HepG2 (cell line): Measurements from ENCODE around the gene VTN. TPM values are rescaled to one million over a fixed set of nuclear protein-coding genes. Genes with fewer than 3 reads are reported as not detected.
A peak's percentile ranks its signal among the peaks of the same experiment; 100 is the strongest.

Experiments used
- ATAC-seq: fragments of 200-7000 bp; cut with Tn5 transposase; 3 replicates; pipeline ENCODE4 v1.9.1; 2020; ENCODE audit warnings: mild to moderate bottlenecking, moderate library complexity
- BruUV-seq: library from RNA; stranded (reverse); fragments of 400-500 nt; replicated peaks from 2 replicates; lab custom pipeline; 2021; lab: Mats Ljungman, UMichigan
- CTCF ChIA-PET: fragments of 300-600 bp; formaldehyde crosslinking; extraction: SDS; loops from one replicate; lab custom pipeline; 2021; ENCODE audit warnings: low total read pairs, inconsistent platforms, low intra/inter-chr PET ratio; lab: Yijun Ruan, JAX
- POLR2A ChIA-PET: fragments of 350-600 bp; sonication (Branson Sonifier 250); formaldehyde crosslinking; loops from one replicate; lab custom pipeline; 2020; ENCODE audit warnings: antibody characterized with exemption, inconsistent platforms; lab: Yijun Ruan, JAX
- DNase-seq: peaks from one replicate; pipeline ENCODE4 v3.0.0-alpha.2; 2015; ENCODE audit warnings: low spot score
- FAIRE-seq: peaks from 3 replicates; lab custom pipeline; 2011; peaks lifted over from hg19 to GRCh38; lab: Jason Lieb, UNC
- H2AFZ ChIP-seq: one replicate; pipeline ENCODE4 v1.6.1; 2011; ENCODE audit warnings: low read length, inconsistent platforms
- H3K27ac ChIP-seq: fragments of 300-600 bp; 3 replicates; pipeline ENCODE4 v1.8.0; 2011; ENCODE audit warnings: mixed run types, mild to moderate bottlenecking, mixed read lengths, low read length, inconsistent platforms; ENCODE audit not compliant: insufficient read depth; ENCODE audit errors: extremely low read length
- H3K27me3 ChIP-seq, 2 experiments: fragments of 200-600 bp in 1 of 2; 2 replicates in 1 of 2; 3 replicates in 1 of 2; pipeline versions ENCODE4 v1.6.0 to v1.8.0; 2011; ENCODE audit warnings: low read length in 2 of 2, mild to moderate bottlenecking in 2 of 2, moderate library complexity in 2 of 2, inconsistent platforms in 1 of 2; ENCODE audit not compliant: insufficient read depth in 2 of 2, control insufficient read depth in 1 of 2
- H3K36me3 ChIP-seq, 2 experiments: fragments of 200-600 bp in 1 of 2; replicated peaks in 1 of 2; 2 replicates in 1 of 2; 3 replicates in 1 of 2; pipeline versions ENCODE4 v1.5.1 to v1.8.0; 2011; ENCODE audit warnings: low read length in 2 of 2, inconsistent platforms in 1 of 2; ENCODE audit not compliant: insufficient read depth in 2 of 2, control insufficient read depth in 1 of 2
- H3K4me1 ChIP-seq: 2 replicates; pipeline ENCODE4 v1.5.1; 2012; ENCODE audit warnings: low read length, inconsistent platforms; ENCODE audit not compliant: insufficient read depth
- H3K4me2 ChIP-seq: 2 replicates; pipeline ENCODE4 v1.6.0; 2011; ENCODE audit warnings: low read depth, low read length, inconsistent platforms
- H3K4me3 ChIP-seq, 3 experiments: fragments of 200-600 bp in 1 of 3; sonication (generic), shearing (Covaris generic) in 1 of 3; replicated peaks in 1 of 3; 2 replicates each; pipeline ENCODE4 v1.5.1; 2011 to 2016; ENCODE audit warnings: low read length in 3 of 3, inconsistent platforms in 2 of 3, low read depth in 2 of 3, mild to moderate bottlenecking in 2 of 3, control low read depth in 1 of 3, mixed read lengths in 1 of 3; ENCODE audit not compliant: insufficient read depth in 1 of 3
- H3K79me2 ChIP-seq: one replicate; pipeline ENCODE4 v1.6.1; 2011; ENCODE audit warnings: low read length, inconsistent platforms; ENCODE audit not compliant: insufficient read depth
- H3K9ac ChIP-seq: 2 replicates; pipeline ENCODE4 v1.6.0; 2011; ENCODE audit warnings: mild to moderate bottlenecking, low read depth, low read length, inconsistent platforms; ENCODE audit not compliant: insufficient read depth
- H3K9me3 ChIP-seq: 2 replicates; pipeline ENCODE4 v1.5.1; 2012; ENCODE audit warnings: mild to moderate bottlenecking, low read length
- H4K20me1 ChIP-seq: 2 replicates; pipeline ENCODE4 v1.6.0; 2011; ENCODE audit warnings: inconsistent platforms, mild to moderate bottlenecking, low read length, moderate library complexity; ENCODE audit not compliant: insufficient read depth
- AKAP8 ChIP-seq: sonication (generic); formaldehyde crosslinking; IDR thresholded peaks from 2 replicates; pipeline ENCODE4 v1.5.1; 2020; ENCODE audit warnings: mild to moderate bottlenecking, missing genetic modification reagents
- NFAT5 ChIP-seq: sonication (generic); formaldehyde crosslinking; IDR thresholded peaks from 2 replicates; pipeline ENCODE4 v1.4.0; 2020; ENCODE audit warnings: missing genetic modification reagents
- POLR2A ChIP-seq, 2 experiments: IDR thresholded peaks; 2 replicates each; pipeline ENCODE4 v1.6.1; 2011; ENCODE audit warnings: low read depth in 2 of 2, low read length in 2 of 2, mild to moderate bottlenecking in 1 of 2, moderate library complexity in 1 of 2; ENCODE audit not compliant: insufficient read depth in 1 of 2
- RBFOX2 ChIP-seq: fragments of 200-400 bp; formaldehyde crosslinking; IDR thresholded peaks from 2 replicates; pipeline ENCODE4 v1.6.1; 2017; ENCODE audit warnings: low read depth, mild to moderate bottlenecking, low read length
- RXRA ChIP-seq: sonication (generic); formaldehyde crosslinking; IDR thresholded peaks from 2 replicates; pipeline ENCODE4 v1.5.1; 2020; ENCODE audit warnings: missing genetic modification reagents
- TP53 ChIP-seq: sonication (generic); formaldehyde crosslinking; conservative IDR thresholded peaks from 2 replicates; pipeline ENCODE4 v1.4.0; 2020; ENCODE audit warnings: missing genetic modification reagents
- ZBTB42 ChIP-seq: sonication (generic); formaldehyde crosslinking; IDR thresholded peaks from 2 replicates; pipeline ENCODE4 v1.5.0; 2020; ENCODE audit warnings: mild to moderate bottlenecking, missing genetic modification reagents
- ZNF446 ChIP-seq: sonication (generic); formaldehyde crosslinking; IDR thresholded peaks from 2 replicates; pipeline ENCODE4 v1.5.0; 2020; ENCODE audit warnings: mild to moderate bottlenecking, missing genetic modification reagents
- ZNF562 ChIP-seq: sonication (generic); formaldehyde crosslinking; IDR thresholded peaks from 2 replicates; pipeline ENCODE4 v1.8.0; 2022; ENCODE audit warnings: missing genetic modification reagents, borderline replicate concordance
- ZNF790 ChIP-seq: sonication (generic); formaldehyde crosslinking; IDR thresholded peaks from 2 replicates; pipeline ENCODE4 v1.8.0; 2022; ENCODE audit warnings: missing genetic modification reagents, mild to moderate bottlenecking, borderline replicate concordance
- WGBS: methylation state at CpG from one replicate; pipeline ENCODE4 v1.1.6; 2017; ENCODE audit warnings: low lambda C conversion rate; 5-methylcytosine and 5-hydroxymethylcytosine counted together
- in situ Hi-C: cut with HindIII; loops from 2 replicates; pipeline ENCODE4 v1.10.0; 2017; ENCODE audit warnings: low pct_unique_long_range_greater_than_20kb; ENCODE audit not compliant: extremely low pct_ligation_motif_present
- intact Hi-C: fragments of 100-400 bp; cut with micrococcal nuclease; formaldehyde crosslinking; loops from one replicate; pipeline ENCODE4 v1.10.0; 2022; ENCODE audit not compliant: unreplicated experiment
- polyA plus RNA-seq, 8 experiments: library from polyadenylated mRNA; depleted of rRNA in 3 of 8; stranded (reverse) in 7 of 8; unstranded in 1 of 8; fragments of >200 nt; fragmentation: Illumina TruSeq in 4 of 8; extraction: Trizol in 4 of 8; gene quantifications; 2 replicates each; pipeline versions ENCODE4 v1.2.1 to v1.2.3, GENCODE V29; 2011 to 2016; ENCODE audit warnings: low read depth in 4 of 8, missing spikeins in 1 of 8, mixed read lengths in 1 of 8; ENCODE audit not compliant: insufficient read depth in 1 of 8
- total RNA-seq, 5 experiments: library from RNA; depleted of rRNA; stranded (reverse); fragments of >200 nt; fragmentation: Illumina TruSeq; extraction: Trizol; gene quantifications; 2 replicates each; pipeline ENCODE4 v1.2.3, GENCODE V29; 2016; ENCODE audit warnings: low read depth in 1 of 5
- TF ChIP-seq, protein P1 (sequence below): sonication (generic); formaldehyde crosslinking; IDR thresholded peaks from 2 replicates; pipeline ENCODE4 v1.5.1; 2020; ENCODE audit warnings: missing genetic modification reagents, mild to moderate bottlenecking, borderline replicate concordance

VTN gene
- total and polyA plus RNA-seq, 2 of the 13 experiments (the other 11 are each of a cell fraction or from before 2014, with no cell fraction given): 108 to 131 TPM

DNA sequence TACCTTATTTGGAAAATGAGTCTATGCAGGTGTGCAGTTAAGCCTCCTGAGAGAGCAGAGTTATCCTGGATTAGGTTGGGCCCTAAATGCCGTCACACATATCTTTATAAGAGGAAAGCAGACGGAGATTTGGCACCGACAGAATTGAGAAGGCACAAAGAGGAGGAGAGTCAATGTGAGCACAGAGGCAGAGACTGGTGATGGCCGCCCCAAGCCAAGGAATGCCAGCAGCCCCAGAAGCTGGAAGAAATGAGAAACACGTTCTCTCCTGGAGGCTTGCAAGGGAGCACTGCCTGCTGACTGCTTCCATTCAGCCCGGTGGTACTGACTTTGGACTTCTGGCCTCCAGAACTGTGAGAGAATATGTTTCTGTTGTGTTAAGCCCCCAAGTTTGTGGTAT lies 32.7 kb upstream of the VTN start:
- TF ChIP-seq NFAT5 (CRISPR knock-in tag) (no peak), ZNF790 (no peak), POLR2A (IDR thresholded peaks at IDR 0.05; ENCODE audit: insufficient read depth in 1 of 2, low read depth in 2 of 2, low read length in 2 of 2) (0 out of 4 replicates have a peak, but pooled peaks of 1 of the 2 experiments have one; percentile 15), RBFOX2 (0 out of 2 replicates have a peak, but pooled peaks have one; percentile 21), ZBTB42 (no peak), ZNF562 (CRISPR knock-in tag) (no peak), RXRA (CRISPR knock-in tag) (no peak), TP53 (CRISPR knock-in tag) (no peak), ZNF446 (no peak), AKAP8 (no peak)
- TF ChIP-seq, protein P1, sequence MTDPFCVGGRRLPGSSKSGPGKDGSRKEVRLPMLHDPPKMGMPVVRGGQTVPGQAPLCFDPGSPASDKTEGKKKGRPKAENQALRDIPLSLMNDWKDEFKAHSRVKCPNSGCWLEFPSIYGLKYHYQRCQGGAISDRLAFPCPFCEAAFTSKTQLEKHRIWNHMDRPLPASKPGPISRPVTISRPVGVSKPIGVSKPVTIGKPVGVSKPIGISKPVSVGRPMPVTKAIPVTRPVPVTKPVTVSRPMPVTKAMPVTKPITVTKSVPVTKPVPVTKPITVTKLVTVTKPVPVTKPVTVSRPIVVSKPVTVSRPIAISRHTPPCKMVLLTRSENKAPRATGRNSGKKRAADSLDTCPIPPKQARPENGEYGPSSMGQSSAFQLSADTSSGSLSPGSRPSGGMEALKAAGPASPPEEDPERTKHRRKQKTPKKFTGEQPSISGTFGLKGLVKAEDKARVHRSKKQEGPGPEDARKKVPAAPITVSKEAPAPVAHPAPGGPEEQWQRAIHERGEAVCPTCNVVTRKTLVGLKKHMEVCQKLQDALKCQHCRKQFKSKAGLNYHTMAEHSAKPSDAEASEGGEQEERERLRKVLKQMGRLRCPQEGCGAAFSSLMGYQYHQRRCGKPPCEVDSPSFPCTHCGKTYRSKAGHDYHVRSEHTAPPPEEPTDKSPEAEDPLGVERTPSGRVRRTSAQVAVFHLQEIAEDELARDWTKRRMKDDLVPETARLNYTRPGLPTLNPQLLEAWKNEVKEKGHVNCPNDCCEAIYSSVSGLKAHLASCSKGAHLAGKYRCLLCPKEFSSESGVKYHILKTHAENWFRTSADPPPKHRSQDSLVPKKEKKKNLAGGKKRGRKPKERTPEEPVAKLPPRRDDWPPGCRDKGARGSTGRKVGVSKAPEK (CRISPR knock-in tag): no peak
- in situ Hi-C loops: no loop called here
- 89% methylated on average over 5 of the region's 6 CpGs for WGBS
- no peak overlapping the region for H3K27ac ChIP-seq
- H3K4me3 ChIP-seq: no peak overlapping the region
- H3K4me2 ChIP-seq: no peak overlapping the region
- no peaks in the 10 kb centered on the region; a peak in 1 of 5 replicates for H3K27me3 ChIP-seq
- no peak for FAIRE-seq
- H3K9me3 ChIP-seq: no peaks in the 10 kb centered on the region
- H3K36me3 ChIP-seq: peaks cover 13 to 33% of the 10 kb centered on the region in 2 experiments
- intact Hi-C loops: no loop called here
- H4K20me1 ChIP-seq: no peaks in the 10 kb centered on the region
- H2AFZ ChIP-seq: no peak overlapping the region
- H3K79me2 ChIP-seq: peaks cover 13% of the 10 kb centered on the region
- ChIA-PET CTCF (no interaction called here), POLR2A (interaction anchor here (1.6 kb wide), 1 partner anchor 33 kb away, joined by 6 read pairs; the partner anchor contains the start of gene VTN)
- no TSS peak for BruUV-seq
- ATAC-seq: no peak
- peaks cover 47% of the 10 kb centered on the region for H3K4me1 ChIP-seq
- H3K9ac ChIP-seq: no peak overlapping the region
- DNase-seq: no peak
